Measurements from ENCODE around the gene SLC9A3. TPM values are rescaled to one million over a fixed set of nuclear protein-coding genes. Genes with fewer than 3 reads are reported as not detected.
"Not testable (repeated sequence)": the region's sequence is repeated elsewhere in the genome, so short reads cannot be mapped to it uniquely, and the experiment has no call there.

SLC9A3 gene
- total RNA-seq, 2 donors from 2014 or later = 4.3 to 5.3 TPM

GRCh38 chr5:561408-561807 is 37.2 kb upstream of the SLC9A3 start:
- no peak for DNase-seq (ENCODE audit: low spot score)
- 69% methylated on average over 17 of the region's 21 CpGs for WGBS

GRCh38 chr5:560792-561166 is 36.5 kb upstream of the SLC9A3 start:
- no peak for DNase-seq (ENCODE audit: low spot score)
- 76% methylated on average over 12 of the region's 12 CpGs for WGBS
- H3K9me3 ChIP-seq = no peaks in the 10 kb centered on the region
- H3K4me3 ChIP-seq = no peak overlapping the region
- H3K4me1 ChIP-seq (replicated peaks) = no peaks in the 10 kb centered on the region
- intact Hi-C loops (cut with DNase I) = no loop called here
- no peak overlapping the region for H3K27ac ChIP-seq
- H3K27me3 ChIP-seq (replicated peaks; ENCODE audit: insufficient read depth) = no peaks in the 10 kb centered on the region
- no peaks in the 10 kb centered on the region for H3K36me3 ChIP-seq
- TF ChIP-seq CTCF (IDR thresholded peaks at IDR 0.05) = no peak
- no peak for TF ChIP-seq POLR2A (IDR thresholded peaks at IDR 0.05)
- TF ChIP-seq POLR2AphosphoS5 (IDR thresholded peaks at IDR 0.05) = no peak

More at GRCh38 chr5:561408-561807, 37.2 kb upstream of the SLC9A3 start:
- H3K27ac ChIP-seq = no peak overlapping the region
- intact Hi-C loops (cut with DNase I) = no loop called here
- H3K36me3 ChIP-seq = no peaks in the 10 kb centered on the region
- no peaks in the 10 kb centered on the region for H3K27me3 ChIP-seq (replicated peaks; ENCODE audit: insufficient read depth)
- no peak overlapping the region for H3K4me3 ChIP-seq
- H3K4me1 ChIP-seq (replicated peaks) = no peaks in the 10 kb centered on the region
- TF ChIP-seq CTCF (IDR thresholded peaks at IDR 0.05) = no peak
- no peak for TF ChIP-seq POLR2A (IDR thresholded peaks at IDR 0.05)
- TF ChIP-seq POLR2AphosphoS5 (IDR thresholded peaks at IDR 0.05) = no peak
- no peaks in the 10 kb centered on the region for H3K9me3 ChIP-seq

- TF ChIP-seq CTCF (IDR thresholded peaks at IDR 0.05) (no peak), POLR2A (IDR thresholded peaks at IDR 0.05) (no peak), POLR2AphosphoS5 (IDR thresholded peaks at IDR 0.05) (no peak)
- H3K27me3 ChIP-seq (replicated peaks; ENCODE audit: insufficient read depth) = no peaks in the 10 kb centered on the region
- 76% methylated on average over 32 of the region's 32 CpGs for WGBS
- intact Hi-C loops (cut with DNase I) = no loop called here
- DNase-seq (ENCODE audit: low spot score) = no peak
- no peaks in the 10 kb centered on the region for H3K9me3 ChIP-seq
- H3K4me1 ChIP-seq (replicated peaks) = no peaks in the 10 kb centered on the region
- H3K27ac ChIP-seq = no peak overlapping the region
- H3K36me3 ChIP-seq = no peaks in the 10 kb centered on the region
- H3K4me3 ChIP-seq = no peak overlapping the region
Observed at GRCh38 chr5:558871-559503, 34.7 kb upstream of the SLC9A3 start.

GRCh38 chr5:558326-558725 is 34.1 kb upstream of the SLC9A3 start:
- Histone ChIP-seq H3K27ac (no peak overlapping the region), H3K27me3 (replicated peaks; ENCODE audit: insufficient read depth) (no peaks in the 10 kb centered on the region), H3K9me3 (no peaks in the 10 kb centered on the region), H3K4me1 (replicated peaks) (no peaks in the 10 kb centered on the region), H3K36me3 (no peaks in the 10 kb centered on the region), H3K4me3 (no peak overlapping the region)
- no peak for TF ChIP-seq POLR2AphosphoS5 (IDR thresholded peaks at IDR 0.05)
- no peak for TF ChIP-seq POLR2A (IDR thresholded peaks at IDR 0.05)
- TF ChIP-seq CTCF (IDR thresholded peaks at IDR 0.05) = no peak
- 86% methylated on average over 10 of the region's 10 CpGs for WGBS
- intact Hi-C loops (cut with DNase I) = no loop called here
- DNase-seq (ENCODE audit: low spot score) = no peak

GRCh38 chr5:557917-558316 is 33.7 kb upstream of the SLC9A3 start:
- H3K27ac ChIP-seq; H3K36me3 ChIP-seq; H3K9me3 ChIP-seq; intact Hi-C loops (cut with DNase I); H3K27me3 ChIP-seq (replicated peaks; ENCODE audit: insufficient read depth); H3K4me3 ChIP-seq; H3K4me1 ChIP-seq (replicated peaks); DNase-seq (ENCODE audit: low spot score): not testable (repeated sequence)
- 98% methylated on average over 4 of the region's 4 CpGs for WGBS

All from prostate gland (tissue), 2 donors.